KBM-7 (cell line): ENCODE results near the gene BCL2A1.

Experiments used
- DNase-seq: peaks from one replicate; pipeline ENCODE4 v3.0.0-alpha.2; 2015
- in situ Hi-C: fragments of 300-500 bp; cut with MboI; formaldehyde crosslinking; loops from 2 replicates; pipeline ENCODE4 v1.14.3; 2020; ENCODE audit warnings: low sequenced_read_pairs, low pct_unique_long_range_greater_than_20kb, mixed read lengths

BCL2A1 gene

GRCh38 chr15:79990280-79990996, 19.4 kb upstream of the BCL2A1 start:
- no peak for DNase-seq
- in situ Hi-C loops: no loop called here

- peak; percentile 55 for DNase-seq
- in situ Hi-C loops: no loop called here
Measured at GRCh38 chr15:79989682-79990081, 18.7 kb upstream of the BCL2A1 start.

- in situ Hi-C loops: no loop called here
- no peak for DNase-seq
Measured at GRCh38 chr15:79989183-79989582, 18.2 kb upstream of the BCL2A1 start.

- in situ Hi-C loops: no loop called here
- no peak for DNase-seq
Measured at GRCh38 chr15:79988448-79989117, 17.6 kb upstream of the BCL2A1 start.

DNA sequence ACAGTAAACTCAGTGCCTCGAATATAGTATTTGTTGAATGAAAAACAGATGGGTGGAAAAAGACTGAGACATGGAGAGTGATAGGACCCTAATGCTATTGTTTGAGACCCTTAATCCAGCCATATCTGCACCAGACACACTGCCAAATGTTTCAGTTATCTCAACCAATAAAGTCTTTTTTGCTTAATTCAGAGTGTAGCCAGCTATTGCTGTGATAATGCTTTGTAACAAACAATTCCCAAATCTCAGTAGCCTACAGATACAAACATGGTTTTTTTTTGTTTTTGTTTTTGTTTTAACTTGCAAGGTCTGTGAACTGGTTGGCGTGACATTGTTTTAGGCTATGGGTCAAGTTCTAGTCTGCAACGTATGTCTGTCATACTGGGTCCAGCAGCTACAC, 17.0 kb upstream of the BCL2A1 start:
- DNase-seq: no peak
- in situ Hi-C loops: no loop called here

DNA sequence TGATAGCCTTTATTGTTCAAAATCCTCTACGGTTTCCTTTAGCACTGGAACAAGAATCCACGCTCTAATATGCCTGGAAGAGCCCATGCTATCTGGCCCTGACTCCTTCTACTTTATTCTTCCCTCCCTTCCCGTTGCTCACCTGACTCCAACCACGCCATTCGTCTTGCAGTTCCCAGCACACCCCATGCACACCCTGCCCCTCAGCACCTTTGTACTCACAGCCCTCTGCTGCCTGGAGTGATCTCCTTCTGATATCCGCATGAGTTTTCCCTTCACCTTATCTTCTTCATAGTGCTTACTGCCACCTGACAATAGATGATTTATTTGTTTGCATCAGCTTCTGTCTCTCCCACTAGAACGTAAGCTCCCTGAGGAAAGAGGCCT, 16.6 kb upstream of the BCL2A1 start:
- in situ Hi-C loops: no loop called here

GRCh38 chr15:79981831-79982455, 10.9 kb upstream of the BCL2A1 start:
- peak; percentile 91 for DNase-seq
- in situ Hi-C loops: no loop called here

More for the DNA sequence above, 16.6 kb upstream of the BCL2A1 start:
- DNase-seq: no peak

DNA sequence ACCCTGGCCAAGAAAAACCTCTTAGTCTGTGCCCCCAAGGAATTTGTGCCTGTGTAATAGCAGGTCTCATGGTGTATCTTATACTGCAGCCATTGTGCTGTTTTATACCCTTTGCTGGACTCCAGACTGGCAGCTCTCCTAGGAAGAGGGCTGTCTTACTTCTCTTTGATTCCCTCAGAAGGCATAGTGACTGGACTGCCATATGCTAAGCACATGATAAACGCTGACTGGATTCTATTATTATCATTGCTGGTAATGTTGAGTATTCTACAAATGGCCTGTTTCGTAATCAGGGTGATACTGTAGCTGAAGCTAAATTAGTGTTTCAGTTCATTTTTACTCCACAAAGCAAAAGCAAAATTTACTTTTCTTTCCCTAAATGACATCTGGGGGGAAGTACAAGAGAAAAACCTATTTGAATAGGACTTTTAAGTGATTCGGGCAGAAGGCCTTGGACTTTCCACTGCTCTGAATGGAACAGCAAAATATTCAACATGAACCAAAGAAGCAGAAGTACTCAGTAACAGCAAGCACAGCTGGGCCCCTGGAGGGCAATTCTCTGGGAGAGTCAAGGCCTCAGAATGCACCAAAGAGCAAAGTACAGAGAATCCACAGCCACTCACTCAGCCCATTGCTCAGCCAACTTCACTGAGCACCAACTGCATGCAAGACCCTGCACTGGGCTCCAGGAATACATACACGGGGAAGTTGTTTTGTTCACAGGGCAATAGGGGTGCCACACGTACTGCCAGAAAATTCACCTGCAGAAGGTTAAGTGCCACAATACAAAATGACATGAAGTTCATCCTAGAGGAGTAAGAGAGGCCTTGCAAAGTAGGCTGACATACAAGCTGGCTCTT, 7.9 kb upstream of the BCL2A1 start:
- DNase-seq: peak; percentile 81
- in situ Hi-C loops: no loop called here

DNA sequence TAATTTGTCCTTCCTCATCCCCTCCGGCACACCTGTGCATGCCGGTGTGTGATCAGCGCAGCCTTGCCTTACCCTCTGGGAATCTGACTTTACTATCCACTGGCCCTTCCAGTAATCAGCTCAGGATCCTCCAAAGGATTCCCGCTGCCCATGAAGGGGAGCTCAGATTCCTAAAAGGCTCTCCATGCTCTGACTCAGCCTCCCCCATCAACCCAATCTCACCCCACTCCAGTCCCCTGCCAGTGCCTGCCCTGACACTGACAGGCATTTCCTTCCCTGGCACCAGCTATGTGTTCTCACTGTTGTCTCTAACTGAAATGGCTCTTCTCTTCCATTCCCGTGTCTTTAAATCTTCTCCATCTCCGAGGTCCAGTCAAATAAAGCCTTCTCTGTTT, 7.3 kb upstream of the BCL2A1 start:
- in situ Hi-C loops: no loop called here
- DNase-seq: no peak

- DNase-seq: peak; percentile 98
- in situ Hi-C loops: no loop called here
Measured at GRCh38 chr15:79977431-79978054, 6.5 kb upstream of the BCL2A1 start.

- peak; percentile 32 for DNase-seq
- in situ Hi-C loops: no loop called here
Measured at GRCh38 chr15:79973456-79974195, 2.6 kb upstream of the BCL2A1 start.

DNA sequence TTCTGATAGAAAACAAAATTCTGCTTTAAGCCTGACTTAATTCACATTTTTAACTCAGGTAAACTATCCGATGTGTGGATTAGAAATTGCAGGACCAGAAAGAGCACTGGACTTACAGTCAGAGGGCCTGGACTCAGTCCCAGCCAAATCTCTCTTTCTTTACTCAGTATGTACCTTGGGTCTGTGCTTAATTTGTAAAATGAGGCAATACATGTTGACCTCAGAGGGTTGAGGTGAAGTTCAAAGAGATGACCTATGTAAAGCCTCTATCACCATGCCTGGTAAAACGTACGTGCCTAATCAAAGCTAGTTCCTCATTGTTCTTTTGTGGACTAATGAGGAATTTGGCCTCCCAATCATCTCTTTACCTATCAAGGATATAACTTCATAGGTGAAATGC, 1.9 kb upstream of the BCL2A1 start:
- in situ Hi-C loops: no loop called here
- no peak for DNase-seq

DNA sequence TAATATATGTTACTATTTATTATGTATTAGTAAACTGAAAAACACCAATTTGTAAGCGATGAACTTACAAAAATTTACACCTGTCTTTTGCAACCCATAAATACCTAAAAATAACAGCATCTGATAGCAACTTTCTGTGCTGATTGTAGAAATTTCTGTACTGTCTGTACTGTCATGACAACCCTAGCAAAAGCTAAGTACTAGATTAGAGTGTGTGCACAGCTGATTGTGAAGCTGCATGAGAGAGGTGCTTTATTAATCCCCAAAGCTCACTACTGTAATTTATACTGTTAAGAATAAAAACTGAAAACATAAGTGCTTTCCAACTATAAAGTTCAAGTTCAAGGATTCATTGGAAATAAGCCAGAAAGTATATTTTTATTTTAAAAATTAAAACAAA, 815 bp downstream of the BCL2A1 start:
- in situ Hi-C loops: no loop called here
- no peak for DNase-seq

DNA sequence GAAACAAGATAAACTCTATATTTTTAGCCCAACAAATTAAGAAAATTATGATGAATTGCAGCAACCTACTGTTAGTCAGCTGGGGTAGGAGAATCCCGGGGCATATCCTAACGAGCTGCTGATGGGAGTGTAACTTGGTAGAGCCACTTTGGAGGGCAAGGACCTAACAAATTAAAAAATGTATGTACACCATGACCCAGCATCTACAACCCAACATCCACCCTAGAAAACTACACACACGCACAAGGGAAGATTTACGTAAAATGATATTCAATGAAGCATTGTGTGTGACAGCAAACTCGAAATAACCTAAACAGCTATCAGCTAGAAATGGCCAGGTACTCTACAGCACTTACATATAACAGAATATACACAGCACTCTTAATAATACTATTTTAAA, 1.9 kb downstream of the BCL2A1 start:
- in situ Hi-C loops: no loop called here
- no peak for DNase-seq

- in situ Hi-C loops: no loop called here
Measured at GRCh38 chr15:79967298-79968182, 3.5 kb downstream of the BCL2A1 start.

GRCh38 chr15:79966634-79967297, 4.2 kb downstream of the BCL2A1 start:
- in situ Hi-C loops: no loop called here

More at GRCh38 chr15:79967298-79968182, 3.5 kb downstream of the BCL2A1 start:
- no peak for DNase-seq

More at GRCh38 chr15:79966634-79967297, 4.2 kb downstream of the BCL2A1 start:
- no peak for DNase-seq
